Fibroblast of the aortic adventitia (primary cell): ENCODE results near the gene BBOF1. TPM values are rescaled to one million over a fixed set of nuclear protein-coding genes. Genes with fewer than 3 reads are reported as not detected.

Experiments
- DNase-seq: peaks from one replicate; pipeline ENCODE4 v3.0.0-alpha.2; 2010; ENCODE audit warnings: low read depth
- H3K4me3 ChIP-seq: 2 replicates; pipeline ENCODE4 v1.5.1; 2011; ENCODE audit warnings: low read depth, mild to moderate bottlenecking, control low read depth, low read length, moderate library complexity
- total RNA-seq: library from RNA; depleted of rRNA; stranded (reverse); fragments of >200 nt; gene quantifications from 2 replicates; pipeline ENCODE4 v1.2.3, GENCODE V29; 2012; ENCODE audit warnings: low replicate concordance
- TF ChIP-seq, protein P1 (sequence below): IDR thresholded peaks from 2 replicates; pipeline ENCODE4 v1.5.1; 2011; ENCODE audit warnings: mild to moderate bottlenecking, low read length, control low read depth, inconsistent platforms; ENCODE audit not compliant: insufficient read depth

The BBOF1 gene
- total RNA-seq, 1 donor = 9.8 TPM

DNA sequence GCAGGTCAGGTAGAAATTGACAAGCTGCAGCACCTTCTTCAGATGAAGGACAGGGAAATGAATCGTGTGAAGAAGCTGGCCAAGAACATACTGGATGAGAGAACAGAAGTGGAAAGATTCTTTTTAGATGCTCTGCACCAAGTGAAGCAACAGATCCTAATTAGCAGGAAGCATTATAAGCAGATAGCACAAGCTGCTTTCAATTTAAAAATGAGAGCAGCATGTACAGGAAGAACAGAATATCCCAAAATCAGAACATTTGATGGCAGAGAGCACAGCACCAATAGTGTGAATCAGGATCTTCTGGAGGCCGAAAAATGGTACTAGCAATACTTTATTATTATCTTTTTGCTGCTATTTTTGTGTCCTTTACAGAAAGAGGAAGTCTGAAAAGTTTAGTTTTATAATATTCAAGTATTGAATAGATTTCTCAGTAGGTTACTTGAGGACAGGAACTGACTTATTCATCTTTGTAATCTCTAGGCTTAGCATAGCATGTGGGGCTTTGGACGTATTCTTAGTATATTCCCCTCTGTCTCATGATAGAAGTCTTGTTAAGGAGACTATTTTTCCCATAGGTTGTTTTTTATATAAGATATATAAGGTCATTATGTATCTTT, 30.8 kb downstream of the BBOF1 start:
- no peak overlapping the region for H3K4me3 ChIP-seq
- TF ChIP-seq, protein P1, sequence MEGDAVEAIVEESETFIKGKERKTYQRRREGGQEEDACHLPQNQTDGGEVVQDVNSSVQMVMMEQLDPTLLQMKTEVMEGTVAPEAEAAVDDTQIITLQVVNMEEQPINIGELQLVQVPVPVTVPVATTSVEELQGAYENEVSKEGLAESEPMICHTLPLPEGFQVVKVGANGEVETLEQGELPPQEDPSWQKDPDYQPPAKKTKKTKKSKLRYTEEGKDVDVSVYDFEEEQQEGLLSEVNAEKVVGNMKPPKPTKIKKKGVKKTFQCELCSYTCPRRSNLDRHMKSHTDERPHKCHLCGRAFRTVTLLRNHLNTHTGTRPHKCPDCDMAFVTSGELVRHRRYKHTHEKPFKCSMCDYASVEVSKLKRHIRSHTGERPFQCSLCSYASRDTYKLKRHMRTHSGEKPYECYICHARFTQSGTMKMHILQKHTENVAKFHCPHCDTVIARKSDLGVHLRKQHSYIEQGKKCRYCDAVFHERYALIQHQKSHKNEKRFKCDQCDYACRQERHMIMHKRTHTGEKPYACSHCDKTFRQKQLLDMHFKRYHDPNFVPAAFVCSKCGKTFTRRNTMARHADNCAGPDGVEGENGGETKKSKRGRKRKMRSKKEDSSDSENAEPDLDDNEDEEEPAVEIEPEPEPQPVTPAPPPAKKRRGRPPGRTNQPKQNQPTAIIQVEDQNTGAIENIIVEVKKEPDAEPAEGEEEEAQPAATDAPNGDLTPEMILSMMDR = no peak
- no peak for DNase-seq

DNA sequence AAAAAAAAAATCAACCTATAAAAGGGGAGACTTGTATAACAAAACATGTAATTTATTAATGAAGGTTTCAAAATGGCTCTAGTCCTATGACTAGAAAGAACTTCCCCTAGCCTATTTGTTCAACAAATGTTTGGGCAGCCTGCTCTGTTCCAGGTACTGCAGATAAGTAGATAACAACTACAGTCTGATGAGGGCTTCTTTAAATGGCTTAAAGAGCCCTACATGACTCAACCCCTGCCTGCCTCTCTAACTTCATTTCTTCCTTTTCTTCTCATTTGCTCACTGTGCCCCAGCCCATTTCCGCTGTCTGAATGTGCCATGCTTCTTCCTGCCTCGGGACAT, 43.6 kb downstream of the BBOF1 start:
- DNase-seq = no peak
- TF ChIP-seq, protein P1 = no peak
- no peak overlapping the region for H3K4me3 ChIP-seq

DNA sequence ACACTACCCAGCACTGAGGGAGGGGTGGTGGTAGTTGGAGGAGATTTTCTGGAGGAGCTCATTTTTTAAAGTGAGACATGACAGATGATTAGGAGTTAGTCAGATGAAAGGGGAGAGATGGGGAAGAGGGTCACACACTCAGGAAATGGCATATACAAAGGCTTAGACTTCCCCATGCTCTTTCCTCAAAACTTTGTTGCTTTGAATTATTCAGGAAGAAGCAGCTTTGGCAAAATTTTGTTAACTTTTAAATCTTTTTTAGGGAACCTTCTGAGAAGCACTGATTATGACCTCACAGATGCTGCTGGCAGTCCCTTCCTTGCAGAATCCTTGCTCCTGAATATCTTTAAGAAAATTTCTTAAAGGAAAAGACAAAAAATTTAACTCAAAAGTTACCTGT, 45.3 kb downstream of the BBOF1 start:
- TF ChIP-seq, protein P1 = no peak
- DNase-seq = no peak
- no peak overlapping the region for H3K4me3 ChIP-seq

DNA sequence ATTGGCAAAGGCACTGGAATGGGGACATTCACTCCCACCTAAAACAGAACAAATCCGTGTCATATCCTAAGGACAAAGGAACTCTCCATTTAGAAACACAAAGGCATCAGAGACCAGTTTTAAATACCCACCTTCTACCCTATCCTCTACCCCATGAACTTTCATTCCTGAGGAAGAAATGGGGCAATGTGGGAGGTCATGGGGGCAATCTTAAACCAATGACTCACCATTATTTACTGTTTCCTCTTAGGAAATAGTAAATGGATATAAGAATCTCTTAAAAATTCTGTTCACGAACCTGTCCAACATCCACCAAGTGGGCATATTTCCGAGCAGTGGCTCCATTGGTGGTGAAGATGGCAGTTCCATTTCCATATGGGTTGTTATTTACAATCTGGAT, 45.7 kb downstream of the BBOF1 start:
- no peak overlapping the region for H3K4me3 ChIP-seq
- TF ChIP-seq, protein P1 = no peak
- DNase-seq = no peak

DNA sequence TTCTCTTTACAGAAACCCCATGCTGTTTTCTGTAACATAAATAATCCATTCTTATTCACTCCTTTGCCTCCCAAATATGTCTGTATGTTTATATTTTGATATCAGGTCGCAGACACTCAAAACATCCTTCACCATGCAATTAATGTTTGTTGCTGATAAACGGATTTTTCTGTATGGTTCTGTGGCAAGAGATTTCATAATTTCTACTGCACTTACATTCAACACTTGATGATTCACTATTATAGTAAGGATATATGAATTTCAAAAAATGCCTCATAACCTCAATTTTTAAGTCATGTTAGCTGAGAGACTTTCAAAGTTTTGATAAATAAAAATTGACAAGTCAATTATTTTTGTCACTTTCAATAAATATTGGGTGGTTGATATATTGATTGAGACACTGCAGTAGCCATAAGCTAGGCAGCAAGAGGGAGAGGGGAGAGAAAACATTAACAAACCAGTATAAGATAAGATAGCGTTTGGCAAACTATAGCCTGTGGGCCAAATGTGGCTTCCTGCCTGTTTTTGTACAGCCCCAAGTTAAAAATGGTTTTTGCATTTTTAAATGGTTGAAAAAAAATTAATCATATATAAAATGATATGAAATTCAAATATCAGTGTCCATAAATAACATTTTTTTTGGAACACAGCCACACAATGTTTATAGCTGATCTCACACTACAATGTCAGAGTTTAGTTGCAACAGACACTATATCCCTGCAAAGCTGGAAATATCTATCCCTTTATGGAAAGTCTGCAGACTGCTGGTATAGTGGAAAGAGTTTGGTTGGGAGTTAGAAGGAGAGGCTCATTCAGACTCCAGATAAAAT, 46.8 kb downstream of the BBOF1 start:
- TF ChIP-seq, protein P1 = no peak
- H3K4me3 ChIP-seq = no peak overlapping the region
- peak; percentile 52 for DNase-seq

DNA sequence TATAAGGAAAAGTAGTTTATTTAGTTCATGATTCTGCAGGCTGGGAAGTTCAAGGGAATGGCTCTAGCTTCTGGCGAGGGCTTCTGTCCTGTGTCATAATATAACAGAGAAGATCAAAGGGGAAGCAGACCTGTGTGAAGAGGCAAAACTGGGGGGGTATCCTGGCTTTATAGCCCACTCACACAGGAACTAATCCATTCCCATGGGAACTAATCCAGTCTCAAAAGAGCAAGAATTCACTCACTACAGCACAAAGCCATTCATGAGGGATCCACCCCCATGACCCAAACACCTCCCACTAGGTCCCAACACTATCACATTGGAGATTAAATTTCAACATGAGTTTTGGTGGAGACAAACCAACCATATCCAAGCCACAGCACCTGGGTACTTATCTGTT, 58.3 kb downstream of the BBOF1 start:
- TF ChIP-seq, protein P1 = no peak
- DNase-seq = no peak
- no peak overlapping the region for H3K4me3 ChIP-seq
